MV-4-11 (cell line): ENCODE data around the gene PRR27.
"Not testable (repeated sequence)": the region's sequence is repeated elsewhere in the genome, so short reads cannot be mapped to it uniquely, and the experiment has no call there.

Source experiments
- DNase-seq: peaks from one replicate; lab custom pipeline; 2025; lab: John Stamatoyannopoulos, UW

The PRR27 gene

GRCh38 chr4:70203601-70204000 is 49.6 kb downstream of the PRR27 start:
- DNase-seq: no peak

DNA sequence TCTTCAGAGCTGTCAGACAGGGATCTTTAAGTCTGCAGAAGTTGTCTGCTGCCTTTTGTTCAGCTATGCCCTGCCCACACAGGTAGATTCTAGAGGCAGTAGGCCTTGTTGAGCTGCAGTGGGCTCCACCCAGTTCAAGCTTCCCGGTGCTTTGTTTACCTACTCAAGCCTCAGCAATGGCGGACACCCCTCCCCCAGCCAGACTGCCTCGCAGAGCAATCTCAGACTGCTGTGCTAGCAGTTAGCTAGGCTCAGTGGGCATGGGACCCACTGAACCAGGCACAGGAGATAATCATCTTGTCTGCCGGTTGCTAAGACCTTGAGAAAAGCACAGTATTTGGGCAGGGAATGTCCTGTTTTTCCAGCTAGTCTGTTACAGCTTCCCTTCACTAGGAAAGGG is 58.7 kb downstream of the PRR27 start:
- DNase-seq: not testable (repeated sequence)
